HEK293 (cell line): ENCODE results near the gene FAM118A.

Experiments
- BCL11B ChIP-seq: fragments of 450-650 bp; formaldehyde crosslinking; IDR thresholded peaks from 2 replicates; pipeline ENCODE4 v1.5.1; 2016; ENCODE audit warnings: low read depth, missing biosample characterization, missing genetic modification characterization
- REPIN1 ChIP-seq: fragments of 450-650 bp; formaldehyde crosslinking; IDR thresholded peaks from 2 replicates; pipeline ENCODE4 v1.5.1; 2017; ENCODE audit warnings: missing biosample characterization, missing genetic modification characterization, low read depth
- YY1 ChIP-seq: fragments of 450-650 bp; formaldehyde crosslinking; IDR thresholded peaks from 2 replicates; pipeline ENCODE4 v1.5.1; 2018; ENCODE audit warnings: missing biosample characterization, missing genetic modification characterization
- ZFP3 ChIP-seq: fragments of 450-650 bp; formaldehyde crosslinking; IDR thresholded peaks from 2 replicates; pipeline ENCODE4 v1.5.1; 2016; ENCODE audit warnings: low read depth, missing biosample characterization, missing genetic modification characterization
- ZNF2 ChIP-seq: fragments of 450-650 bp; formaldehyde crosslinking; IDR thresholded peaks from 2 replicates; pipeline ENCODE4 v1.5.1; 2016; ENCODE audit warnings: missing biosample characterization, missing genetic modification characterization
- ZNF24 ChIP-seq: fragments of 450-650 bp; formaldehyde crosslinking; IDR thresholded peaks from 2 replicates; pipeline ENCODE4 v1.5.1; 2016; ENCODE audit warnings: missing biosample characterization, missing genetic modification characterization
- ZNF274 ChIP-seq, 2 experiments: fragments of 200-500 bp in 1 of 2; fragments of 450-650 bp in 1 of 2; sonication (Bioruptor generic) in 1 of 2; formaldehyde crosslinking in 1 of 2; IDR thresholded peaks; 2 replicates each; pipeline versions ENCODE4 v1.5.1 to v1.6.1; 2014 to 2016; ENCODE audit warnings: borderline replicate concordance in 1 of 2, inconsistent platforms in 1 of 2, low read length in 1 of 2, missing biosample characterization in 1 of 2, missing genetic modification characterization in 1 of 2
- ZNF510 ChIP-seq: fragments of 450-650 bp; formaldehyde crosslinking; IDR thresholded peaks from 2 replicates; pipeline ENCODE4 v1.5.1; 2018; ENCODE audit warnings: mild to moderate bottlenecking, missing genetic modification characterization, missing biosample characterization; ENCODE audit not compliant: insufficient replicate concordance
- ZNF544 ChIP-seq: fragments of 450-650 bp; formaldehyde crosslinking; IDR thresholded peaks from 2 replicates; pipeline ENCODE4 v1.5.0; 2017; ENCODE audit warnings: missing biosample characterization, missing genetic modification characterization
- TF ChIP-seq, protein P1 (sequence below): fragments of 450-650 bp; formaldehyde crosslinking; IDR thresholded peaks from 2 replicates; pipeline ENCODE4 v1.5.1; 2016; ENCODE audit warnings: missing biosample characterization, missing genetic modification characterization
- TF ChIP-seq, protein P2 (sequence below): fragments of 450-650 bp; formaldehyde crosslinking; IDR thresholded peaks from 2 replicates; pipeline ENCODE4 v1.5.1; 2016; ENCODE audit warnings: missing biosample characterization, missing genetic modification characterization
- TF ChIP-seq, protein P3 (sequence below): fragments of 450-650 bp; formaldehyde crosslinking; IDR thresholded peaks from 2 replicates; pipeline ENCODE4 v1.5.1; 2017; ENCODE audit warnings: missing biosample characterization, missing genetic modification characterization
- TF ChIP-seq, protein P4 (sequence below): fragments of 450-650 bp; IDR thresholded peaks from 2 replicates; pipeline ENCODE4 v1.5.1; 2018; ENCODE audit warnings: missing biosample characterization, mild to moderate bottlenecking, missing genetic modification characterization

DNA sequence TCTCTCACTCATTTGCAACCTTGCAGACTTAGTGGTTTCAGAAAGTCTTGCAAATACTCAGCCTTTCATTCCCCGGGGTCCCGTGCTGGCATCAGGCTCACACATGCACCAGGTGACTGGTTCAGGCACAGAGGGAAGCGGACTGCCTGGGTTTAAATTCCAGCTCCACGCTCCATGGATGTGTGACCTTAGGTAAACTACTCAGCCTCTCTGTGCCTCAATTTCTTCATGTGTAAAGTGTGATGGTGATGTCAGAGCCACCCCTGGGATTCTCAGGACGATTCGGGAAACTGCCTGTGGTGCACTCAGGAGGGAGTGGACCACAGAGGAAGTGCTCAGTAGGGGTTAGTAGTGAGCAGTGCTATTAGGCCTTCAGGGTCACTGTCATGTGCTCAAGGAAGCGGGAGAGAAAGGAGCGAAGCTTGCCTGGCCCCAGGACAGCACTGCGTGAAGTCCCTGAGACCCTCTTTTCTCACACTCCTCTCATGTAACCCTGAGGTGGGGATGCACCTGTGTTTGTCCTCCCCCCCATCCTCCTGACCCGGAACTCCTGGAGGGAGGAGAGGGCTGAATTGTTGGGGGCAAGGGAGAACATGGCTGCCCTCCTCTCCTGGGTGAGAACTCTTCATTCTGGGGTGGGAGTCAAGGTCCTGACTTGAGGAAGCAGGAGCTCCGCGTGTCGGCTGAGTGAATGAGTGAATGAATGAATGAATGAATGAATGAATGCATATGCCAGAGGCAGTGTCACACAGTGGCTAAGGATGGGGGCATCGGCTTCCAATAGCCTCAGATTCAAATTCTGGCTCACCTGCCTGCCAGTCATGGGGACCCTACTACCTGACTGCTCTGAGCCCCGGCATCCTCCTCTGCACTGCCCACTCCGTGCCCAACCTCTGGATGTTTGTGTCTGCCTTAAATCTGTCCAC, 39.4 kb upstream of the FAM118A start:
- TF ChIP-seq ZFP3 (no peak), ZNF274 (IDR thresholded peaks at IDR 0.05; ENCODE audit: low read length) (no peak), ZNF274 (tag by site-specific recombination; IDR thresholded peaks at IDR 0.05; ENCODE audit: borderline replicate concordance) (no peak), BCL11B (tag by site-specific recombination) (no peak), YY1 (tag by site-specific recombination) (no peak), ZNF510 (tag by site-specific recombination) (no peak), REPIN1 (tag by site-specific recombination) (no peak), ZNF24 (tag by site-specific recombination) (peak; percentile 64), ZNF2 (tag by site-specific recombination) (no peak), ZNF544 (tag by site-specific recombination) (no peak)
- TF ChIP-seq, protein P1, sequence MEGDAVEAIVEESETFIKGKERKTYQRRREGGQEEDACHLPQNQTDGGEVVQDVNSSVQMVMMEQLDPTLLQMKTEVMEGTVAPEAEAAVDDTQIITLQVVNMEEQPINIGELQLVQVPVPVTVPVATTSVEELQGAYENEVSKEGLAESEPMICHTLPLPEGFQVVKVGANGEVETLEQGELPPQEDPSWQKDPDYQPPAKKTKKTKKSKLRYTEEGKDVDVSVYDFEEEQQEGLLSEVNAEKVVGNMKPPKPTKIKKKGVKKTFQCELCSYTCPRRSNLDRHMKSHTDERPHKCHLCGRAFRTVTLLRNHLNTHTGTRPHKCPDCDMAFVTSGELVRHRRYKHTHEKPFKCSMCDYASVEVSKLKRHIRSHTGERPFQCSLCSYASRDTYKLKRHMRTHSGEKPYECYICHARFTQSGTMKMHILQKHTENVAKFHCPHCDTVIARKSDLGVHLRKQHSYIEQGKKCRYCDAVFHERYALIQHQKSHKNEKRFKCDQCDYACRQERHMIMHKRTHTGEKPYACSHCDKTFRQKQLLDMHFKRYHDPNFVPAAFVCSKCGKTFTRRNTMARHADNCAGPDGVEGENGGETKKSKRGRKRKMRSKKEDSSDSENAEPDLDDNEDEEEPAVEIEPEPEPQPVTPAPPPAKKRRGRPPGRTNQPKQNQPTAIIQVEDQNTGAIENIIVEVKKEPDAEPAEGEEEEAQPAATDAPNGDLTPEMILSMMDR (tag by site-specific recombination), result no peak
- TF ChIP-seq, protein P2, sequence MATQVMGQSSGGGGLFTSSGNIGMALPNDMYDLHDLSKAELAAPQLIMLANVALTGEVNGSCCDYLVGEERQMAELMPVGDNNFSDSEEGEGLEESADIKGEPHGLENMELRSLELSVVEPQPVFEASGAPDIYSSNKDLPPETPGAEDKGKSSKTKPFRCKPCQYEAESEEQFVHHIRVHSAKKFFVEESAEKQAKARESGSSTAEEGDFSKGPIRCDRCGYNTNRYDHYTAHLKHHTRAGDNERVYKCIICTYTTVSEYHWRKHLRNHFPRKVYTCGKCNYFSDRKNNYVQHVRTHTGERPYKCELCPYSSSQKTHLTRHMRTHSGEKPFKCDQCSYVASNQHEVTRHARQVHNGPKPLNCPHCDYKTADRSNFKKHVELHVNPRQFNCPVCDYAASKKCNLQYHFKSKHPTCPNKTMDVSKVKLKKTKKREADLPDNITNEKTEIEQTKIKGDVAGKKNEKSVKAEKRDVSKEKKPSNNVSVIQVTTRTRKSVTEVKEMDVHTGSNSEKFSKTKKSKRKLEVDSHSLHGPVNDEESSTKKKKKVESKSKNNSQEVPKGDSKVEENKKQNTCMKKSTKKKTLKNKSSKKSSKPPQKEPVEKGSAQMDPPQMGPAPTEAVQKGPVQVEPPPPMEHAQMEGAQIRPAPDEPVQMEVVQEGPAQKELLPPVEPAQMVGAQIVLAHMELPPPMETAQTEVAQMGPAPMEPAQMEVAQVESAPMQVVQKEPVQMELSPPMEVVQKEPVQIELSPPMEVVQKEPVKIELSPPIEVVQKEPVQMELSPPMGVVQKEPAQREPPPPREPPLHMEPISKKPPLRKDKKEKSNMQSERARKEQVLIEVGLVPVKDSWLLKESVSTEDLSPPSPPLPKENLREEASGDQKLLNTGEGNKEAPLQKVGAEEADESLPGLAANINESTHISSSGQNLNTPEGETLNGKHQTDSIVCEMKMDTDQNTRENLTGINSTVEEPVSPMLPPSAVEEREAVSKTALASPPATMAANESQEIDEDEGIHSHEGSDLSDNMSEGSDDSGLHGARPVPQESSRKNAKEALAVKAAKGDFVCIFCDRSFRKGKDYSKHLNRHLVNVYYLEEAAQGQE (tag by site-specific recombination), result no peak
- TF ChIP-seq, protein P3, sequence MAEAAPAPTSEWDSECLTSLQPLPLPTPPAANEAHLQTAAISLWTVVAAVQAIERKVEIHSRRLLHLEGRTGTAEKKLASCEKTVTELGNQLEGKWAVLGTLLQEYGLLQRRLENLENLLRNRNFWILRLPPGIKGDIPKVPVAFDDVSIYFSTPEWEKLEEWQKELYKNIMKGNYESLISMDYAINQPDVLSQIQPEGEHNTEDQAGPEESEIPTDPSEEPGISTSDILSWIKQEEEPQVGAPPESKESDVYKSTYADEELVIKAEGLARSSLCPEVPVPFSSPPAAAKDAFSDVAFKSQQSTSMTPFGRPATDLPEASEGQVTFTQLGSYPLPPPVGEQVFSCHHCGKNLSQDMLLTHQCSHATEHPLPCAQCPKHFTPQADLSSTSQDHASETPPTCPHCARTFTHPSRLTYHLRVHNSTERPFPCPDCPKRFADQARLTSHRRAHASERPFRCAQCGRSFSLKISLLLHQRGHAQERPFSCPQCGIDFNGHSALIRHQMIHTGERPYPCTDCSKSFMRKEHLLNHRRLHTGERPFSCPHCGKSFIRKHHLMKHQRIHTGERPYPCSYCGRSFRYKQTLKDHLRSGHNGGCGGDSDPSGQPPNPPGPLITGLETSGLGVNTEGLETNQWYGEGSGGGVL (tag by site-specific recombination), result no peak
- TF ChIP-seq, protein P4, sequence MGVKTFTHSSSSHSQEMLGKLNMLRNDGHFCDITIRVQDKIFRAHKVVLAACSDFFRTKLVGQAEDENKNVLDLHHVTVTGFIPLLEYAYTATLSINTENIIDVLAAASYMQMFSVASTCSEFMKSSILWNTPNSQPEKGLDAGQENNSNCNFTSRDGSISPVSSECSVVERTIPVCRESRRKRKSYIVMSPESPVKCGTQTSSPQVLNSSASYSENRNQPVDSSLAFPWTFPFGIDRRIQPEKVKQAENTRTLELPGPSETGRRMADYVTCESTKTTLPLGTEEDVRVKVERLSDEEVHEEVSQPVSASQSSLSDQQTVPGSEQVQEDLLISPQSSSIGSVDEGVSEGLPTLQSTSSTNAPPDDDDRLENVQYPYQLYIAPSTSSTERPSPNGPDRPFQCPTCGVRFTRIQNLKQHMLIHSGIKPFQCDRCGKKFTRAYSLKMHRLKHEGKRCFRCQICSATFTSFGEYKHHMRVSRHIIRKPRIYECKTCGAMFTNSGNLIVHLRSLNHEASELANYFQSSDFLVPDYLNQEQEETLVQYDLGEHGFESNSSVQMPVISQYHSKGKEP (tag by site-specific recombination), result no peak
